Stimulated activated CD8-positive, alpha-beta memory T cell treated with anti-CD3 and anti-CD28 coated beads, Interleukin-7, amount 100 ng/mL, for 4 hours (primary cell): Measurements from ENCODE around the gene EGR2.
A peak's percentile ranks its signal among the peaks of the same experiment; 100 is the strongest.
"Not testable (repeated sequence)": the region's sequence is repeated elsewhere in the genome, so short reads cannot be mapped to it uniquely, and the experiment has no call there.

Experiments
- DNase-seq, 2 donors: peaks; one replicate each; pipeline ENCODE4 v3.0.0-alpha.2; 2020; ENCODE audit warnings: low read depth in 2 of 2

Gene EGR2

DNA sequence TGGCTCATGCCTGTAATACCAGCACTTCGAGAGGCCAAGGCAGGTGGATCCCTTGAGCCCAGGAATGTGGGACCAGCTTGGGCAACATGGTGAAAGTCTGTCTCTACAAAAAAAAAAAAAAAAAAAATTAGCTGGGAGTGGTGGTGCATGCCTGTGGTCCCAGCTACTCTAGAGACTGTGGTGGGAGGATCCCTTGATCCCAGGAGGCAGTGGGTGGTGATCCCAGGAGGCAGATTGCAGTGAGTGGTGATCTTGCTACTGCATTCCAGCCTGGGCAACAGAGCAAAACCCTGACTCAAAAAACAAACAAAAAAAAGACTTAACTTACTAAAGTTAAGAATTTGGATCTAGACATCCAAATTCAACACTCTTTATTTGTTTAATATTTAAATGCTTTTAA, 21.9 kb downstream of the EGR2 start:
- no peak for DNase-seq

DNA sequence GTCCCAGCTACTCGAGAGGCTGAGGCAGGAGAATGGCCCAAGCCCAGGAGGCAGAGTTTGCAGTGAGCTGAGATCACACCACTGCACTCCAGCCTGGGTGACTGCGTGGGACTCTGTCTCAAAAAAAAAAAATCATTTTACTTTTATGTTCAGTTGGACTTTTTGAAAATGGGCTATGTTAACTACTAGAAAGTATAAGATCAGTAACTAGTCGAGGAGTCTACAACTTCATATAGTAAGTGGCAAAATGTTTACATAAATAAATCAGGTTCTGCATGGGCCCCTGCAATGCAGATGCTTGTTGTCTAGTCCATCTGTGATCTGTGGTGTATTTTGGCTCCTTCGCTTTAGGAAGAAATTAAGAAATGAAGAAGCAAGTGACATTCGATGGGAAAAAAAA, 23.9 kb downstream of the EGR2 start:
- no peak for DNase-seq

DNA sequence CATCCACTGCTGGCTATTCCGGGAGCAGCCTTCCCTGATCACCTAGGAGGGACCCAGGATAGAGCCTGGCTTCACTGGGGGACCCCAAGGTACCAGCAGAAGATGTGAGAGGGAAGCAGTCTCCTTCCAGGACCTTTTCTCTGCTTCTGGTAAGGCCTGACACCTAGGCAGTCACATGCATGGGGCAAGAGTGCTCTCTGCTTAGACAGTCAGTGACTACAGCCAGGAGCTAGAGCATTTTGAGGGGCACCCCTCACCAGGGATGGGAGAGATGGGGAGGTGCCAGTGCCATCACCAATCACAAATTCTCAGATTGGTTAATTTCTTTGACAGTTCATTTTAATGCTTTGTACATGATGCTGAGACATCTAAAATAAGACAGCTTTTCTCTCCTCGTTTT, 25.6 kb downstream of the EGR2 start:
- no peak for DNase-seq

DNA sequence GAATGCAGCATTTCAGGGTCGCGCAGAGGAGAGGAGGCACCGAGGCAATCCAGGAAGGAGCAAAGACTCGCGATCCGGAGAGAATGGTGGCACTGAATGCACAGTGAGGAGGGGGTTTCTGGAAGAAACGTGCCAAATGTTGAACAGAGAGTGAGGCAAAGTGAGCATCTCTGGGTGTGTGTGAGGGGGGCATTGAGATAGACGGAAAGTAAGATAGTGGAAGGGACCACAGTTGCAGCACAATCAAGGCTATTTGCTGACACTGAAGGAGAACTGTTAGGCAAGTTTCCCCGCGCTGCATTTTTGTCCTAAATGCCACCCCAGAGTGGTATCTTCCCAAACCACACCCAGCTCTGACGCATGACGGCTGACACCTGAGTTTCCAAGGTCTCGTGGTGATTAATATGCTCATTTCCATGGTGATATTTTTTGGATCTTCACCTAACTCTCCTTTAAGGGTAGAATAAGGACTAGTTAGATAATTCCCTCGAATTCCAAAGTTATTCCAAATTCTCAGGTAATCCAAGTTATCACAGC, 26.1 kb downstream of the EGR2 start:
- DNase-seq, result no peak

DNA sequence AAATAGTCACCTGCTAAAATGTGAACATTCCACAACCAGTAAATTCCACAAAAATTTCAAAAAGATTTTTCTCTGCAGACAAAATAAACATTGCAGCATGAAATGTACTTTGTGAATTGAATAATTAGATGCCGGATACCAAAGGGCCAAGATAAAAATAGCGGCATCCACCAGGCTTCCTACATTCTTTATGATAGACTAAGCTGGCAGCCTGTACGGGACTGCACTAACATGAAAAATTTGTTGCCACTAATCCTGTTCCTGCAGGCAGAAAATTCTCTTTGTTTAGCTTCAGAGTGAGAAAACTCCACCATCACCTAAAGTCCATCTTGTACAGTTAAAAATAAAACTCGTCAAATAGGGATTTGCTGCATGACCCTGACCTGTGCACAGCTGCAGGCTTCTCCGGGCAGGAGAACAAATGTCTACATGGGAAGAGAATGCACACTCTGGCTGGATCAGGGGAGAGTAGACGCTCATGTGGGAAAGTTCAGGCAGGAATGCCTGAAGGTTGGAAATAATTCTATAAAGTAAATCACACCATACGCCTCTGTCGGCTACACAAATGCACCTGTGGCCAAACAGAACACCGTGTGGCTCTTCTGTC, 27.2 kb downstream of the EGR2 start:
- no peak for DNase-seq

DNA sequence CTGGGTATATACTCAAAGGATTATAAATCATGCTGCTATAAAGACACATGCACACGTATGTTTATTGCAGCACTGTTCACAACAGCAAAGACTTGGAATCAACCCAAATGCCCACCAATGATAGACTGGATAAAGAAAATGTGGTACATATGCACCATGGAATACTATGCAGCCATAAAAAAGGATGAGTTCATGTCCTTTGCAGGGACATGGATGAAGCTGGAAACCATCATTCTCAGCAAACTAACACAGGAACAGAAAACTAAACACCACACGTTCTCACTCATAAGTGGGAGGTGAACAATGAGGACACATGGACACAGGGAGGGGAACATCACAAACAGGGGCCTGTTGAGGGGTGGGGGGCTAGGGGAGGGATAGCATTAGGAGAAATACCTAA, 27.9 kb downstream of the EGR2 start:
- not testable (repeated sequence) for DNase-seq

DNA sequence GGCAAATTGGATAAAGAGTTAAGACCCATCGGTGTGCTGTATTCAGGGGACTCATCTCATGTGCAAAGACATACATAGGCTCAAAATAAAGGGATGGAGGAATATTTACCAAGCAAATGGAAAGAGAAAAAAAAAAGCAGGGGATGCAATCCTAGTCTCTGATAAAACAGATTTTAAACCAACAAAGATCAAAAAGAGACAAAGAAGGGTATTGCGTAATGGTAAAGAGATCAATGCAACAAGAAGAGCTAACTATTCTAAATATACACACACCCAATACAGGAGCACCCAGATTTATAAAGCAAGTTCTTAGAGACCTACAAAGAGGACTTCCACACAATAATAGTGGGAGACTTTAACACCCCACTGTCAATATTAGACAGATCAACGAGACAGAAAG, 31.6 kb downstream of the EGR2 start:
- not testable (repeated sequence) for DNase-seq

DNA sequence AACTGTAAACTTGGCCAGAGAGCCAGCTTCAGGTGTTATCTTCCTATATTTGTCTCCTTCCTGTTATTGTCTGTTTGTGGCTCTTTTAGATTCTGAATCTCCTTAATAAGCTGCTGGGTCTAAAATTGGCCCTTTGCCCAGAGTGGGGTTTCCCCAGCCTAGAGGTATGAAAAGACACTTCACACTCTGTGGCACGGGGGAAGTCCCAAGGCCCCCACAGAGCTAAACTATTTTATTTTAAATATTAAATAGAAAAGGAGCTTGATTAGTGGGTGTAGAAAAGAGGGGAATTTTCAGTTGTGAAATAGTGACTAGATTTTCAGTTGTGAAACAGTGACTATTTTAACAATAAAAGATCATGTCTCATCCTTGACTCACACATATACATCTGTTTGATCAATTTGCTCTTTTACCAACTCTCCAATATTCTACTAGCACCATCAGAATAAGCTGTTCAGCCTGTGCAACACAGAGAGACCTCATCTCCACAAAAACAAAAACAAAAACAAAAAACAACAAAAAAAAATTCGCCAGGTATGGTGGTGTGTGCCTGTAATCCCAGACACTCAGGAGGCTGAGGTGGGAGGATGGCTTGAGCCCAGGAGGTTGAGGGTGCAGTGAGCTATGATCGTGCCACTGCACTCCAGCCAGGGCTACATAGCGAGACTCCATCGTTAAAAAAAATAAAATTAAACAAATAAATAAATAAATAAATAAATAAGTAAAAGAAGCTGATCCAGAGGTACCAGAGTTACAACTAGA, 36.5 kb downstream of the EGR2 start:
- peak; percentile 84 to 90 for DNase-seq

DNA sequence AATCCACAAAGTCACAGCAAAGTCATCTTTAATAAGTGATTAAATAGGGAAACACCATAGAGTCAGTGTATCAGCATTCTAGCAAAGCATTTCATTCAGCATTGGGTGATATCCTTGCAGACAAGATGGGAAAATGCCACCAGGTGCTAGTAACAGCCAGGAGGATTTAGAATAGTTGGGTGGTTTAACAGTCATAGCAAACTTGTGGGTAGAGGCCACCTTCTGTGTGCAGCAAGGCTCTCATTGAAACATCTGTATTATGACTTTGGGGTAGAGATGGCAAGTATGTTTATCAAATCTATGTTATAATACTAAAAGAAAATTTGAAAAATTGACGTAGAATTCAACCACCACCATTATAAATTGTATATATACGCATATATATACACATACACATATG, 38.0 kb downstream of the EGR2 start:
- DNase-seq, result no peak

DNA sequence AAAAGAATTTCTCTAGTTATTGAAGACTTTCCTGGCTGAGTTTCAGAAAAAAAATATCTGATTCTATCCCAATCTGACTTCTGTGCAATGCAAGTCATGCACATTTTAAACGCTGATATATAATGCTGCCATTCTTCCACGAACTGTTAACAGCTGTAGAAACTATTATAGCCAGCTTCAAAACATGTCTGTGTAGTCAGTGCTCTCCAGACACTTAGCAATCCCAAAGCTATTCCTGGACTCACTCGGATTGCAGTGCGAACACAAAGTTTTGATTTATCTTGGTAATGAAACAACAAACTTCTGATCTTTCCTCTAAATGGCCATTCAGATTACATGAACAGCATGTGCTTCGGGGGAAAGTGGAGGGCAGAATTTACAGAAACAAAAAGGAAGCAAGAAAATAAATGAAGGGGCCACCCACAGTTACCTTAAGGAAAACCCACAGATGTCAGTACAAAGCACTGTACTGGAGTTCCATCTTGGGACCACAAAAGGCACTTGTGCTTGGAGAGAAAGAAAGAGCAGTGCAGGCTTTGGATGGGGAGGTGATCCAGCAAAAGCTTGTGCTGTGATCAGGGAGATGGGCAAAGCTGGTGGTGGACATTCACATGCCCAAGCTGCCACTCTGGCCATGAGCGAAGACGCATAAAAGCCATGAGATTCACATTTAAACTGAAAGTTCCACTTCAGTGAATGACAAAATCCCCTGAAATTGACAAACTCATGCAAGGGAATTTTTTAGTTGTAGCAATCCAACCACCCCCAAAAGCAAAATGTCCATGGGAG, 43.8 kb downstream of the EGR2 start:
- DNase-seq, result no peak

DNA sequence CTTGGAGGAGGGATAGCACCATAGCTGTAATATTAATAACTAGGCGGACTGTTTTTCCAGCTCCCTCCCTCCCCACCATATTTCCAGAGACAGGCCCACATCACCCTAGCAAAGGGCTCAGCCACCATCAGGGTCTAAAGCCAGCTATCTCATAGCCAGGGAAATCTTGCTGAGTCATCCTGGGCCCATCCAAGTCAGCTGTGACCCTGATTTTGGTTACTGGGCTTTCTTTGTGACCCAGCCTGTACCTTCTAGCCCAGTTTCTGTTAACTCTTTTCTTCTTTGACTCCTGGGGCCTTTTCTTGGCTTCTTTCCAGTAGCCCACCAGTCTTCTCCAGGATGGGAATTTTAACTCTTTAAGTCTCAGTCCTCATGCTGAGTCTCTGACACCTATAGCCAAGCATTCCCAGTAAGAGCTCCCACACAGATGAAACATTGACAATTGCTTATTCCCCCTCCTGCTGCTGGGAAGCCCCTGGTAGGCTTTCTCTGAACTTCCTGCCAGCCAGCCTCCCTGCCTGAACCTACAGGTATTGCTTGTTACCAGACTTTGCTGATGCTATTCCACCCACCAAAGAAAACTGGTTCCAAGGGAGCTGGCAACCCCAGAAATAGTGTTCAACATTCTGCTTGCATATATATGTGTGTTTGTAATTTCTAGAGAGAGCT, 46.5 kb downstream of the EGR2 start:
- DNase-seq, result no peak

DNA sequence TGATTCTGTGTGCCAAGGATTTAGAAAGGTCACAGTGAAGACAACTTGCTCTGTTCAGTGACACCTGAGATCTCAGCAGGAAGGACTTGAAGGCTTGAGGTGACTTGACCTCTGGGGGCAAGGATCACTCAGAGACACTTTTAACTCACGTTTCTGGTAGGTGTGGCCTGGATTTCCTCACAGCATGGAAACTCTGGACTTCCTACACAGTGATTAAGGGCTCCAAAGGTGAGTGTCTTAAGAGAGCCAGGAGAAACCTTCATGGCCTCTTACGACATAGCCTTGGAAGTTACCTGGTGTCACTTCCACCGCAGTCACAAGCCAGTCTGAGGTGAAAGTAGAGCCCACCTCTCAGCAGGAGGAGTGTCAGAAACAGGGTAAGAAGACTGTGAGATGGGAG, 49.8 kb downstream of the EGR2 start:
- DNase-seq, result no peak

DNA sequence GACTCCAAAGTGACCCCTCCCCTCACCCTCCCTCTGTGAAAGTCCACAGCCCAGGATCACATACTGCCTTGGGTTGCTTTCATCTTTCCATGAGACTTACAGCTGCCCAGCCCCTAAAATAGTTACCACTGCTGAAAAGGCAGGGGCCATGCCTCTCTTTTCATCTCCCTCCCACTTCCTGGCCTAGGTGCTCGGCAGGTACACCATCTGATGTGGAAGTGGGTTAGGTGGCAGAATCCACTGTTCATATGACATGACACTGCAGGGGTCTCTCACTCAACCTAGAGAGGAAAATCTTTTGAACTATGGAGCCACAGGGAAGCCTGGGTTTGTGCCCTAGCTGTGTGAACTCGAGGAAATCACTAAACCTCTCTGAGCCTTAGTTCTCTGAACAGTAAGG, 50.4 kb downstream of the EGR2 start:
- no peak for DNase-seq

DNA sequence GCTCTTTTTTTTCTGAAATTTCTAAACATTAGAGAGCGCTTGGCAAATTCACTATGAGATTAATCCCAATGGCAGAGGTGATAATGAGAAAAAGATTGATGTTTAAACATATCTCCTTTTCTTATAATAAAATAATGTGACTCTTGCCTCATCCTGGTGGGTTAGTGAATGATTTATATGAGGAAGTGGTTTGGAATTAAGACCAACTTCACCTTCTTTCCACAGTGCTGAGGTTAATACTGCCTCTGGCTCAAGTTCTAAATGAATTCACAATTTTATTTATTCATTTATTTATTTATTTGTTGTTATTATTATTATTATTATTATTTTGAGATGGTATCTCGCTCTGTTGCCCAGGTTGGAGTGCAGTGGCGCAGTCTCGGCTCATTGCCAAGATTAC, 52.2 kb downstream of the EGR2 start:
- no peak for DNase-seq

DNA sequence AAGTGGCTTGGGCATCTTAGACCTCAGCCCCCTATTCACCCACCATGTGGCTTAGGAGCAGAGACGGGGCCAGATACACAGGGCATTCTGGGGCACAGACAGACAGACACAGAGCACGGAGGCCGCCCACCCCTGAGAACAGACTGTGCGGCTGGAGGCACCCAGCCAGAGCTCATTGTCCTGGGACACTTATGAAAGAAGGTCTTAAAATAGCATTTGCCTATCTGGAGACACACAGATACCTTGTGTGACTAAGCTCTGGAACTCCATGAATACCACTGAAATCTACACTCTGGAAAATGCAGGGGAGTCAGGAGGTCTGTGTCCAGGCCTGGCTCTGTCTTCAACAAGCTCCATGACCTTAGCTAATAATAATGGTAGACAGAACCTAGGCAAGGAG, 53.0 kb downstream of the EGR2 start:
- DNase-seq, result no peak
